Measurements from ENCODE around the gene LCE1E. TPM values are rescaled to one million over a fixed set of nuclear protein-coding genes. Genes with fewer than 3 reads are reported as not detected.

LCE1E gene
- total RNA-seq, 1 donor from 2014 or later = not detected

GRCh38 chr1:152811671-152812070, 25.6 kb downstream of the LCE1E start, which contains the start of gene LCE1B:
Gene LCE1B, plus strand, starts transcription at chr1:152811971. Its CDS starts 476 bp downstream, at chr1:152812447.
- Histone ChIP-seq H3K36me3 (no peaks in the 10 kb centered on the region), H3K27me3 (peaks cover 3% of the 10 kb centered on the region), H3K4me3 (no peak within 1 kb of the TSS), H3K27ac (no peak within 1 kb of the TSS), H3K9me3 (no peaks in the 10 kb centered on the region), H3K4me1 (no peaks in the 10 kb centered on the region)
- ATAC-seq (no peak), DNase-seq (no peak)
- TF ChIP-seq, protein P1, sequence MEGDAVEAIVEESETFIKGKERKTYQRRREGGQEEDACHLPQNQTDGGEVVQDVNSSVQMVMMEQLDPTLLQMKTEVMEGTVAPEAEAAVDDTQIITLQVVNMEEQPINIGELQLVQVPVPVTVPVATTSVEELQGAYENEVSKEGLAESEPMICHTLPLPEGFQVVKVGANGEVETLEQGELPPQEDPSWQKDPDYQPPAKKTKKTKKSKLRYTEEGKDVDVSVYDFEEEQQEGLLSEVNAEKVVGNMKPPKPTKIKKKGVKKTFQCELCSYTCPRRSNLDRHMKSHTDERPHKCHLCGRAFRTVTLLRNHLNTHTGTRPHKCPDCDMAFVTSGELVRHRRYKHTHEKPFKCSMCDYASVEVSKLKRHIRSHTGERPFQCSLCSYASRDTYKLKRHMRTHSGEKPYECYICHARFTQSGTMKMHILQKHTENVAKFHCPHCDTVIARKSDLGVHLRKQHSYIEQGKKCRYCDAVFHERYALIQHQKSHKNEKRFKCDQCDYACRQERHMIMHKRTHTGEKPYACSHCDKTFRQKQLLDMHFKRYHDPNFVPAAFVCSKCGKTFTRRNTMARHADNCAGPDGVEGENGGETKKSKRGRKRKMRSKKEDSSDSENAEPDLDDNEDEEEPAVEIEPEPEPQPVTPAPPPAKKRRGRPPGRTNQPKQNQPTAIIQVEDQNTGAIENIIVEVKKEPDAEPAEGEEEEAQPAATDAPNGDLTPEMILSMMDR (IDR thresholded peaks at IDR 0.05) = no peak
- intact Hi-C loops (cut with DNase I) = no loop called here

GRCh38 chr1:152817309-152817708, 31.3 kb downstream of the LCE1E start:
- H3K36me3 ChIP-seq = no peaks in the 10 kb centered on the region
- intact Hi-C loops (cut with DNase I) = no loop called here
- TF ChIP-seq, protein P1 (IDR thresholded peaks at IDR 0.05) = no peak
- no peaks in the 10 kb centered on the region for H3K27me3 ChIP-seq
- ATAC-seq (no peak), DNase-seq (no peak)
- H3K9me3 ChIP-seq = no peaks in the 10 kb centered on the region
- no peaks in the 10 kb centered on the region for H3K4me1 ChIP-seq
- no peak overlapping the region for H3K27ac ChIP-seq
- H3K4me3 ChIP-seq = no peak overlapping the region

- Histone ChIP-seq H3K27ac (no peak overlapping the region), H3K9me3 (no peaks in the 10 kb centered on the region), H3K4me3 (no peak overlapping the region), H3K4me1 (no peaks in the 10 kb centered on the region), H3K27me3 (no peaks in the 10 kb centered on the region), H3K36me3 (no peaks in the 10 kb centered on the region)
- intact Hi-C loops (cut with DNase I) = no loop called here
- ATAC-seq (no peak), DNase-seq (no peak)
- TF ChIP-seq, protein P1 (IDR thresholded peaks at IDR 0.05) = no peak
Observed at GRCh38 chr1:152823294-152823693, 37.2 kb downstream of the LCE1E start.

DNA sequence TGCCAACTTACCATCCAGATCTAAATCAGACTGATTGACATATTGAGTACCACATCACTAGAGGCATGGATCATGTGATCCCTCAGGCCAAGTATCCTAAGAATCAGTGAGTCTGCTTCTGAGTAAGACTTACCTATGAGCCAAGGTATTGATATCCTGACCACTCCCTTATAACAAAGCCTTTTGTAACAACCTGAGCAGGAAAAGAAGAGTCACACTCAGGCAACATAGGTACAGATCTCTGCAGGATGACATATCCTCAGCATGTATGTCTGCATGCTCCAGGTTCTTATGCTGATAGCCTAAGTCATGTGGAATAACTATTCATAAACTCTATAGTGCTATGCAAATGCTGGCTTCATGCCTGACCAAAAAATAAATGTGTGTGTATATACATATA, 38.9 kb downstream of the LCE1E start:
- TF ChIP-seq, protein P1 (IDR thresholded peaks at IDR 0.05) = no peak
- ATAC-seq = no peak

GRCh38 chr1:152827173-152827572, 41.1 kb downstream of the LCE1E start, which contains the start of gene LCE1A:
Gene LCE1A, plus strand, starts transcription at chr1:152827473. Its CDS starts 0 bp downstream, at chr1:152827473.
- TF ChIP-seq, protein P1 (IDR thresholded peaks at IDR 0.05) = no peak
- no peaks in the 10 kb centered on the region for H3K4me1 ChIP-seq
- H3K27me3 ChIP-seq = no peaks in the 10 kb centered on the region
- DNase-seq (no peak), ATAC-seq (no peak)
- H3K9me3 ChIP-seq = no peaks in the 10 kb centered on the region
- intact Hi-C loops (cut with DNase I) = no loop called here
- no peak within 1 kb of the TSS for H3K27ac ChIP-seq
- no peak within 1 kb of the TSS for H3K4me3 ChIP-seq
- no peaks in the 10 kb centered on the region for H3K36me3 ChIP-seq

More for the DNA sequence above, 38.9 kb downstream of the LCE1E start:
- Histone ChIP-seq H3K4me3 (no peak overlapping the region), H3K27me3 (no peaks in the 10 kb centered on the region), H3K36me3 (no peaks in the 10 kb centered on the region), H3K27ac (no peak overlapping the region), H3K9me3 (no peaks in the 10 kb centered on the region), H3K4me1 (no peaks in the 10 kb centered on the region)
- no peak for DNase-seq
- intact Hi-C loops (cut with DNase I) = no loop called here

DNA sequence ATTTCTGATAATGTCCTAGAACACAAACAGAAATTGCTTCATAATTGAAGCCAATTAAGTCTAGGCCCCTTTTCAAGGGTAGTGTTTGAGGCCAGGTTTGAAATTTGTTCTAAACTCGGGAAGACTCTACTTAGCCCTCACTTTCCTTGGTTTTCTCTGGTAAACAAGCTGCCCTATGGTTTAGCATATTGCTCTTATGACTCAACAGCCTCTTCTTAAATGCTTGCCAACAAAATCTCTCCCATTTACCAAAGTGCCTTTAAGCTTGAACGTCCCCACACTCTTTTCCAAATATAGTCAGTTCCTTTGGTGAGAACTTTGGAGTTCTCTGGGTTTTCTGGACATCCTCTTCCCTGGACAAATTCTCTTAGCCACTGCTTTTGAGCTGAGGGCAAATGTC, 50.8 kb downstream of the LCE1E start:
- no peaks in the 10 kb centered on the region for H3K27me3 ChIP-seq
- no peaks in the 10 kb centered on the region for H3K36me3 ChIP-seq
- TF ChIP-seq, protein P1 (IDR thresholded peaks at IDR 0.05) = no peak
- no peak overlapping the region for H3K4me3 ChIP-seq
- DNase-seq (no peak), ATAC-seq (no peak)
- H3K27ac ChIP-seq = no peak overlapping the region
- no peaks in the 10 kb centered on the region for H3K4me1 ChIP-seq
- intact Hi-C loops (cut with DNase I) = no loop called here
- H3K9me3 ChIP-seq = no peaks in the 10 kb centered on the region

Data from upper lobe of right lung (tissue), 1 donor.